GM18517 (cell line): Measurements from ENCODE around the gene HIPK3.
"Not testable (repeated sequence)": the region's sequence is repeated elsewhere in the genome, so short reads cannot be mapped to it uniquely, and the experiment has no call there.

Source experiments
- ATAC-seq: cut with Tn5 transposase; IDR thresholded peaks from one replicate; pipeline ENCODE4 v1.9.1; 2021; ENCODE audit warnings: mild to moderate bottlenecking, moderate library complexity; ENCODE audit not compliant: unreplicated experiment

HIPK3 gene

GRCh38 chr11:33257160-33257896 lies at the start of gene HIPK3:
Gene HIPK3 (plus strand): TSS chr11:33257381.
- ATAC-seq, result peak; percentile 76

GRCh38 chr11:33207408-33207985 lies 49.7 kb upstream of the HIPK3 start:
- no peak for ATAC-seq

- ATAC-seq, result no peak
Measured at GRCh38 chr11:33208150-33208549, 49.0 kb upstream of the HIPK3 start.

GRCh38 chr11:33211153-33211552 lies 46.0 kb upstream of the HIPK3 start:
- ATAC-seq, result no peak

- ATAC-seq, result no peak
Measured at GRCh38 chr11:33211580-33211979, 45.6 kb upstream of the HIPK3 start.

GRCh38 chr11:33214187-33214586 lies 43.0 kb upstream of the HIPK3 start:
- ATAC-seq, result no peak

GRCh38 chr11:33214767-33215166 lies 42.4 kb upstream of the HIPK3 start:
- ATAC-seq, result no peak

- ATAC-seq, result not testable (repeated sequence)
Measured at GRCh38 chr11:33216676-33217075, 40.5 kb upstream of the HIPK3 start.

GRCh38 chr11:33222052-33222750 lies 35.0 kb upstream of the HIPK3 start:
- no peak for ATAC-seq

GRCh38 chr11:33225371-33225770 lies 31.8 kb upstream of the HIPK3 start:
- no peak for ATAC-seq

GRCh38 chr11:33227578-33228261 lies 29.5 kb upstream of the HIPK3 start:
- no peak for ATAC-seq

GRCh38 chr11:33234397-33235190 lies 22.6 kb upstream of the HIPK3 start:
- ATAC-seq, result no peak

- ATAC-seq, result no peak
Measured at GRCh38 chr11:33237039-33237597, 20.1 kb upstream of the HIPK3 start.

GRCh38 chr11:33242575-33242974 lies 14.6 kb upstream of the HIPK3 start:
- no peak for ATAC-seq

- not testable (repeated sequence) for ATAC-seq
Measured at GRCh38 chr11:33243654-33244053, 13.5 kb upstream of the HIPK3 start.

GRCh38 chr11:33248416-33248971 lies 8.7 kb upstream of the HIPK3 start:
- ATAC-seq, result no peak

GRCh38 chr11:33256031-33256812 lies 959 bp upstream of the HIPK3 start:
- no peak for ATAC-seq

- no peak for ATAC-seq
Measured at GRCh38 chr11:33256813-33257159, 395 bp upstream of the HIPK3 start.

- ATAC-seq, result peak; percentile 39
Measured at GRCh38 chr11:33257897-33258630, 883 bp downstream of the HIPK3 start.
